Testis (tissue), 3 donors: ENCODE results near the gene KLF6. TPM values are rescaled to one million over a fixed set of nuclear protein-coding genes. Genes with fewer than 3 reads are reported as not detected.
"Not testable (repeated sequence)": the region's sequence is repeated elsewhere in the genome, so short reads cannot be mapped to it uniquely, and the experiment has no call there.

Experiments
- DNase-seq: peaks from one replicate; pipeline ENCODE4 v3.0.0-alpha.2; 2019
- H3K27ac ChIP-seq, 2 donors: fragments of 200-600 bp; sonication (generic); one replicate each; pipeline ENCODE4 v1.5.1; 2019
- H3K27me3 ChIP-seq: fragments of 200-600 bp; sonication (generic); one replicate; pipeline ENCODE4 v1.5.1; 2019
- H3K36me3 ChIP-seq: fragments of 200-600 bp; sonication (generic); one replicate; pipeline ENCODE4 v1.5.1; 2017; ENCODE audit warnings: low read depth; ENCODE audit errors: missing control alignments
- H3K4me1 ChIP-seq: fragments of 200-600 bp; sonication (generic); one replicate; pipeline ENCODE4 v1.5.1; 2019
- H3K4me3 ChIP-seq, 2 donors: fragments of 200-600 bp; sonication (generic); one replicate each; pipeline ENCODE4 v1.5.1; 2017 to 2019
- H3K9me3 ChIP-seq: fragments of 200-600 bp; sonication (generic); one replicate; pipeline ENCODE4 v1.5.1; 2017
- POLR2A ChIP-seq: fragments of 450-650 bp; IDR thresholded peaks from one replicate; pipeline ENCODE4 v1.6.1; 2017; ENCODE audit warnings: antibody characterized with exemption, mild to moderate bottlenecking, moderate library complexity
- WGBS, 2 donors: methylation state at CpG; one replicate each; pipeline ENCODE4 v1.1.5; 2018; 5-methylcytosine and 5-hydroxymethylcytosine counted together
- intact Hi-C: fragments of 100-400 bp; cut with DNase I; formaldehyde crosslinking; loops from one replicate; pipeline ENCODE4 v1.15.1; 2023; ENCODE audit warnings: low total_unique reads
- polyA plus RNA-seq: library from polyadenylated mRNA; stranded (reverse); fragments of 350-450 nt; fragmentation: Illumina TruSeq; extraction: RNeasy Lipid Tissue Mini Kit (QIAGEN cat#74804); gene quantifications from one replicate; pipeline ENCODE4 v1.2.3, GENCODE V29; 2014; ENCODE audit warnings: low read depth, low replicate concordance; ENCODE audit not compliant: insufficient read depth
- total RNA-seq, 2 donors: library from RNA; depleted of rRNA; stranded (reverse); fragments of >200 nt; gene quantifications; one replicate each; pipeline ENCODE4 v1.2.3, GENCODE V29; 2016
- TF ChIP-seq, protein P1 (sequence below), 3 experiments: fragments of 450-650 bp in 2 of 3; fragments of 200-600 bp in 1 of 3; sonication (generic) in 1 of 3; IDR thresholded peaks; one replicate each; pipeline ENCODE4 v1.5.1; 2016 to 2019; ENCODE audit warnings: antibody characterized with exemption in 3 of 3, mild to moderate bottlenecking in 2 of 3, moderate library complexity in 1 of 3

The KLF6 gene
- total and polyA plus RNA-seq, 3 donors from 2014 or later: 30.8 to 41.5 (median 35.7) TPM

DNA sequence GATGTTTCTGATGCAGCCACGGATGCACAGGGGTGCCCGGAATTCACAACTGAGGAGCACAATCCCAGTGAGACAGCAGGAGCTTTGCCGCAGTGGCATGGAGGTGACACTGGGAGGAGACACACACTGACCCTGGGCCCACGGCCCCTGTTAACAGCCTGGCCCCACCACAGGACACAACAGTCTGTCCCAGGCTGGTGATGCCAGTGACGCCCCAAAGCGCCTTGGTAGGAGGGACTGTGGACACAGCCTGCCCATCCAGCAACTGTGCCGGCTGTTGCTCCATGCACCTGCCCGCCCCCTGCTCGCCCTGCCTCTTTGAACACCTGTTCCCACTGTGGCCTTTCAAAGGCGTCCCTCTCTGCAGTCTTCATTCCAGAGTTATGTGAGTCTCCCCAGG, 49.8 kb downstream of the KLF6 start:
- no peak overlapping the region for H3K4me3 ChIP-seq

DNA sequence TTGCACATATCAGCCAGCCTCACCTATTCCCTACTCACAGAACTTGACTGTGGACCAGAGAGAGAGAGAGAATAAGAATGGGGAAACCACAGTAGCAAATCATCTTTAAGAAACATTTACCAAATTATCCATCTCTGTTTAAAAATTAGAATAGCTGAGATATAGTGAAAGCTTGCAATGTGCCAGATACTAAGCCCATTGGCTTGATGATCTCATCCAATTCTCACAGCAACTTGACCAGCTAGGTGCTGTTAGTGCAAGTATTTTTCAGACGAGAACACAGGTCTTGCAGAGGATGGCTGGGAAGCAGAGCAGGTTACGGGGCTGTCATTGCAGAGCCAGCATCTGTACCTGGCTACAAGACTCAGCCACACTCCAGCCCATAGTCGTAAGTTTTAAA, 50.9 kb downstream of the KLF6 start:
- H3K4me3 ChIP-seq: no peak overlapping the region
- H3K27me3 ChIP-seq: no peaks in the 10 kb centered on the region
- intact Hi-C loops: no loop called here
- no peaks in the 10 kb centered on the region for H3K36me3 ChIP-seq
- no peak for TF ChIP-seq POLR2A
- TF ChIP-seq, protein P1, sequence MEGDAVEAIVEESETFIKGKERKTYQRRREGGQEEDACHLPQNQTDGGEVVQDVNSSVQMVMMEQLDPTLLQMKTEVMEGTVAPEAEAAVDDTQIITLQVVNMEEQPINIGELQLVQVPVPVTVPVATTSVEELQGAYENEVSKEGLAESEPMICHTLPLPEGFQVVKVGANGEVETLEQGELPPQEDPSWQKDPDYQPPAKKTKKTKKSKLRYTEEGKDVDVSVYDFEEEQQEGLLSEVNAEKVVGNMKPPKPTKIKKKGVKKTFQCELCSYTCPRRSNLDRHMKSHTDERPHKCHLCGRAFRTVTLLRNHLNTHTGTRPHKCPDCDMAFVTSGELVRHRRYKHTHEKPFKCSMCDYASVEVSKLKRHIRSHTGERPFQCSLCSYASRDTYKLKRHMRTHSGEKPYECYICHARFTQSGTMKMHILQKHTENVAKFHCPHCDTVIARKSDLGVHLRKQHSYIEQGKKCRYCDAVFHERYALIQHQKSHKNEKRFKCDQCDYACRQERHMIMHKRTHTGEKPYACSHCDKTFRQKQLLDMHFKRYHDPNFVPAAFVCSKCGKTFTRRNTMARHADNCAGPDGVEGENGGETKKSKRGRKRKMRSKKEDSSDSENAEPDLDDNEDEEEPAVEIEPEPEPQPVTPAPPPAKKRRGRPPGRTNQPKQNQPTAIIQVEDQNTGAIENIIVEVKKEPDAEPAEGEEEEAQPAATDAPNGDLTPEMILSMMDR (IDR thresholded peaks at IDR 0.05): no peak
- H3K27ac ChIP-seq: no peak overlapping the region
- no peaks in the 10 kb centered on the region for H3K9me3 ChIP-seq
- no peaks in the 10 kb centered on the region for H3K4me1 ChIP-seq
- WGBS, 2 donors: 94 to 98% methylated on average over 3 of the region's 3 CpGs
- no peak for DNase-seq

More for the DNA sequence above, 49.8 kb downstream of the KLF6 start:
- WGBS, 2 donors: 76 to 87% methylated on average over 4 to 10 of the region's 10 CpGs
- no peak for TF ChIP-seq POLR2A
- TF ChIP-seq, protein P1 (IDR thresholded peaks at IDR 0.05): no peak
- no peaks in the 10 kb centered on the region for H3K27me3 ChIP-seq
- intact Hi-C loops: no loop called here
- no peaks in the 10 kb centered on the region for H3K36me3 ChIP-seq
- no peaks in the 10 kb centered on the region for H3K9me3 ChIP-seq
- no peaks in the 10 kb centered on the region for H3K4me1 ChIP-seq
- no peak overlapping the region for H3K27ac ChIP-seq
- no peak for DNase-seq

DNA sequence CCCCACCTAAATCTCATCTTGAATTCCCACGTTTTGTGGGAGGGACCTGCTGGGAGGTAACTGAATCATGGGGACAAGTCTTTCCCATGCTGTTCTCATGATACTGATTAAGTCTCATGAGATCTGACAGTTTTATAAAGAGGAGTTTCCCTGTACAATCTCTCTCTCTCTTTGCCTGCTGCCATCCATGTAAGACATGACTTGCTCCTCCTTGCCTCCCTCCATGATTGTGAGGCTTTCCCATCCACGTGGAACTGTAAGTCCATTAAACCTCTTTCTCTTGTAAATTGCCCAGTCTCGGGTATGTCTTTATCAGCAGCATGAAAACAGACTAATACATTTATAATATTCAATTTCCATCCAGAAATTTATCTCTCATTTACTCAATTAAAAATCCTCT, 52.8 kb downstream of the KLF6 start:
- H3K27ac ChIP-seq, H3K27me3 ChIP-seq, DNase-seq, H3K4me1 ChIP-seq, H3K4me3 ChIP-seq, H3K9me3 ChIP-seq, intact Hi-C loops, H3K36me3 ChIP-seq: not testable (repeated sequence)
- 90 to 94% methylated on average over 3 of the region's 3 CpGs for WGBS, 2 donors

DNA sequence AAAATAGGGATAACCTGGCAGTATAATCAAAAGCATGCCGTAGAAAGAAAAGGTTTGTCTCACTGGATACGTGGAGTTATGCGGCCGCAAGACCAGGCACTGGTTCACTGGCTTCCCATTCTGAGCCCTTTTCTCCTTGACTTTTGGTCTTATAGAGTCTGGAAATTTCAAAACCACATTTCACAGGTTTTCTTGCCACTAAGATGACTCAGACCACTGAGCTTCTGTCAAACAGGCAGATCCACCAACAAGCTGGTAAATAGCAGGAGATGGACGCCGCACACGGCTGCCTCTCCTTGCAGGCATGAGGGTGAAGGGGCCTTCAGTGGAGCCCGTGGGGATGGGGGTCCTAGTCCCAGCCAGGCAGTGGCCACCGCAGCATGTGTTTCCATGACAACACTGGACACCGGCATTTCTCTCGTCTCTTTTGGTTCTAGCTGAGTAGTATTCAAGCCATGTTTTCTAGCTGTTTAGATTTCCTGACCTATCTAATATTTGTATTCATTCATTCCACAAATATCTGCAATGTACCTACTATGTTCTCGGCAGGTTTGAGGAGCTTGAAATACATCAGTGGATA, 55.5 kb downstream of the KLF6 start:
- intact Hi-C loops: no loop called here
- Histone ChIP-seq H3K27ac (no peak overlapping the region), H3K4me1 (no peaks in the 10 kb centered on the region), H3K36me3 (no peaks in the 10 kb centered on the region), H3K27me3 (no peaks in the 10 kb centered on the region), H3K4me3 (no peak overlapping the region), H3K9me3 (no peaks in the 10 kb centered on the region)
- no peak for TF ChIP-seq POLR2A
- TF ChIP-seq, protein P1 (IDR thresholded peaks at IDR 0.05): no peak
- no peak for DNase-seq
- WGBS, 2 donors: 92 to 93% methylated on average over 10 to 12 of the region's 12 CpGs

DNA sequence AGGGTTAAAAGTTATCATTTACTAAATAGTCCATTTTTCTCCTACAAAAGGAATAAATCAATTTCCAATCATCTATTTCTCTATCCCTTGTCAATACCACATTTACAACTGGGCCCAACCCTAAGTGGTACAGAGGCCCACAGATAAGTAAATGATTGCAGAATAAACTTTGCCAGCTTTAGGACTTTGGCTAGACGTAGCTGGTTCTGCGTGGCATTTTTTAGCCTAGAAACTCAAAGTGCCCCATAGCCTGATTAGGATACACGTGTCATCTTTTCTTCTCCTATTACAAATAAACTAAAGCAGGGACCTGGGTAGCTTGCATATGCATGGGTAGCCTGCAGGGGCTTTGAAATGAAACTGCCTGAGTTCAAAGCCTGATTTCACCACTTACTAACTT, 56.4 kb downstream of the KLF6 start:
- TF ChIP-seq, protein P1 (IDR thresholded peaks at IDR 0.05): no peak
- no peak for TF ChIP-seq POLR2A
- Histone ChIP-seq H3K27ac (no peak overlapping the region), H3K27me3 (no peaks in the 10 kb centered on the region), H3K4me1 (no peaks in the 10 kb centered on the region), H3K36me3 (no peaks in the 10 kb centered on the region), H3K4me3 (no peak overlapping the region), H3K9me3 (no peaks in the 10 kb centered on the region)
- intact Hi-C loops: no loop called here
- 84 to 91% methylated on average over 3 of the region's 3 CpGs for WGBS, 2 donors
- no peak for DNase-seq
